Breast epithelium (tissue), 3 donors: ENCODE data around the gene NRXN3.

Experiments
- POLR2A ChIP-seq: fragments of 450-650 bp; IDR thresholded peaks from one replicate; pipeline ENCODE4 v1.6.1; 2016; ENCODE audit warnings: antibody characterized with exemption, mild to moderate bottlenecking, moderate library complexity
- POLR2AphosphoS5 ChIP-seq, 3 donors: sonication (generic); formaldehyde crosslinking; IDR thresholded peaks; one replicate each; pipeline ENCODE4 v1.6.1; 2017; ENCODE audit warnings: antibody characterized with exemption in 3 of 3
- TF ChIP-seq, protein P1 (sequence below), 3 donors: fragments of 450-650 bp; IDR thresholded peaks; one replicate each; pipeline ENCODE4 v1.5.1; 2016 to 2017; ENCODE audit warnings: antibody characterized with exemption in 3 of 3, mild to moderate bottlenecking in 3 of 3, moderate library complexity in 3 of 3

DNA sequence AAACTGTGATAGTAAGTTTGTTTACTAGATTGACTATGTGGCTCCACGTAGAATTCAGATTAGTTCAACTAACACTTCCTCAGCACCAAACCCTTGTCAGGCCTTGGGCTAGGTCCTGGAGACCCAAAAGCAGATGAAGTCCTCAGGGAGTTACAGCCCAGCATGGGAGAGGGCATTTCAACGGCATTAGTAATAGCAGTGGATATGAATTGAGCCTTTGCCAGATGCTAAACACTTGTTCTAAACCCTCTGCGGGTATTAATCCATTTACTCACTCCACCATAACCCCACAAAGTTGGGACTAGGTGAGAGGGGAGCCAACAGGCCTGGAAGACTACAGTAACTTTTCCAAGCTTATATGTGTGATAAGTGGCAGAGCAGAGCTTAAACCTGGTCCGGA is 1326.5 kb downstream of the NRXN3 start:
- TF ChIP-seq POLR2A = no peak
- TF ChIP-seq, protein P1, sequence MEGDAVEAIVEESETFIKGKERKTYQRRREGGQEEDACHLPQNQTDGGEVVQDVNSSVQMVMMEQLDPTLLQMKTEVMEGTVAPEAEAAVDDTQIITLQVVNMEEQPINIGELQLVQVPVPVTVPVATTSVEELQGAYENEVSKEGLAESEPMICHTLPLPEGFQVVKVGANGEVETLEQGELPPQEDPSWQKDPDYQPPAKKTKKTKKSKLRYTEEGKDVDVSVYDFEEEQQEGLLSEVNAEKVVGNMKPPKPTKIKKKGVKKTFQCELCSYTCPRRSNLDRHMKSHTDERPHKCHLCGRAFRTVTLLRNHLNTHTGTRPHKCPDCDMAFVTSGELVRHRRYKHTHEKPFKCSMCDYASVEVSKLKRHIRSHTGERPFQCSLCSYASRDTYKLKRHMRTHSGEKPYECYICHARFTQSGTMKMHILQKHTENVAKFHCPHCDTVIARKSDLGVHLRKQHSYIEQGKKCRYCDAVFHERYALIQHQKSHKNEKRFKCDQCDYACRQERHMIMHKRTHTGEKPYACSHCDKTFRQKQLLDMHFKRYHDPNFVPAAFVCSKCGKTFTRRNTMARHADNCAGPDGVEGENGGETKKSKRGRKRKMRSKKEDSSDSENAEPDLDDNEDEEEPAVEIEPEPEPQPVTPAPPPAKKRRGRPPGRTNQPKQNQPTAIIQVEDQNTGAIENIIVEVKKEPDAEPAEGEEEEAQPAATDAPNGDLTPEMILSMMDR (IDR thresholded peaks at IDR 0.05) = no peak
- no peak for TF ChIP-seq POLR2AphosphoS5 (IDR thresholded peaks at IDR 0.05)
